Activated CD4-positive, alpha-beta memory T cell treated with anti-CD3 and anti-CD28 coated beads, Interleukin-2, amount 10 ng/mL, durations not matched to agents 7 days and 5 days (primary cell): ENCODE measurements around the gene DUSP16. TPM values are rescaled to one million over a fixed set of nuclear protein-coding genes. Genes with fewer than 3 reads are reported as not detected.

Experiments used
- CTCF ChIA-PET: fragments of 350-600 bp; sonication (Branson Sonifier 250); formaldehyde crosslinking; loops from one replicate; lab custom pipeline; 2021; ENCODE audit warnings: antibody characterized with exemption, inconsistent platforms; lab: Charles Lee
- POLR2A ChIA-PET: fragments of 350-600 bp; sonication (Branson Sonifier 250); formaldehyde crosslinking; loops from one replicate; lab custom pipeline; 2021; ENCODE audit warnings: antibody characterized with exemption; lab: Charles Lee
- DNase-seq: peaks from one replicate; pipeline ENCODE4 v3.0.0-alpha.2; 2020
- H3K27ac Mint-ChIP-seq: one replicate; pipeline ENCODE4 v1.8.0; 2021; ENCODE audit warnings: mild to moderate bottlenecking, mixed read lengths
- H3K27me3 Mint-ChIP-seq: one replicate; pipeline ENCODE4 v1.8.0; 2021; ENCODE audit warnings: mixed read lengths
- H3K36me3 Mint-ChIP-seq: one replicate; pipeline ENCODE4 v1.8.0; 2021; ENCODE audit warnings: low read depth, mixed read lengths
- H3K4me1 Mint-ChIP-seq: one replicate; pipeline ENCODE4 v1.8.0; 2021; ENCODE audit warnings: mixed read lengths
- H3K4me3 Mint-ChIP-seq: one replicate; pipeline ENCODE4 v1.8.0; 2021; ENCODE audit warnings: mild to moderate bottlenecking, mixed read lengths
- H3K9me3 Mint-ChIP-seq: one replicate; pipeline ENCODE4 v1.8.0; 2021; ENCODE audit warnings: mixed read lengths
- total RNA-seq, 2 experiments: library from RNA; stranded (reverse); gene quantifications; one replicate each; pipeline ENCODE4 v1.2.3, GENCODE V29; 2021

Gene DUSP16
- total RNA-seq, 2 experiments from 2014 or later: 77.3 to 85.2 TPM

DNA sequence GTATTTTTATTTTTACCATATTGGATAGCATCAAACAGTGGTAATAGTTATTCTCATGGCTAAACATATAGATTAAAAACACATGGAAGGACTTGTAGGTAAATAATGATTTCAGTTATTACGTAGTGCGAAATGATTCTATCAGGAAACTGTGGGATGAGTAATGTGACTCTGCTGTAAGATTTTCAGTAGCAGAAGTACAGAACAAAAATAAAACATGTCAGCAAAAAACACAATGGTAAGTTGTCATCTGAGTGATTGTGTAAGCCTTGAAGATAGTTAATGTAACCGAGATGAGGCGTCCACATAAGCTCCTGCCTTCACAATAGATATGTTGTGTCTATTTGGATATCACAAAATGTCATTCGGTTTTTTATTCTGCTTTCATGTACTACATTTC is 106.0 kb downstream of the DUSP16 start:
- H3K9me3 Mint-ChIP-seq: no peaks in the 10 kb centered on the region
- no peak for DNase-seq
- H3K4me1 Mint-ChIP-seq: peaks cover 61% of the 10 kb centered on the region
- H3K36me3 Mint-ChIP-seq: peaks cover 21% of the 10 kb centered on the region
- H3K27me3 Mint-ChIP-seq: no peaks in the 10 kb centered on the region
- peak overlapping the region; percentile 84 for H3K27ac Mint-ChIP-seq
- ChIA-PET CTCF (interaction anchor here (0.8 to 5.2 kb wide), 11 partner anchors 9 to 280 kb away, joined by 3 to 34 read pairs (median 6); partner anchors contain the start of gene DUSP16), POLR2A (interaction anchor here (0.6 to 15.0 kb wide), 26 partner anchors 9 to 280 kb away, joined by 3 to 579 read pairs (median 6); partner anchors contain the start of genes BORCS5, CDKN1B and CREBL2)
- peak overlapping the region; percentile 46 for H3K4me3 Mint-ChIP-seq

DNA sequence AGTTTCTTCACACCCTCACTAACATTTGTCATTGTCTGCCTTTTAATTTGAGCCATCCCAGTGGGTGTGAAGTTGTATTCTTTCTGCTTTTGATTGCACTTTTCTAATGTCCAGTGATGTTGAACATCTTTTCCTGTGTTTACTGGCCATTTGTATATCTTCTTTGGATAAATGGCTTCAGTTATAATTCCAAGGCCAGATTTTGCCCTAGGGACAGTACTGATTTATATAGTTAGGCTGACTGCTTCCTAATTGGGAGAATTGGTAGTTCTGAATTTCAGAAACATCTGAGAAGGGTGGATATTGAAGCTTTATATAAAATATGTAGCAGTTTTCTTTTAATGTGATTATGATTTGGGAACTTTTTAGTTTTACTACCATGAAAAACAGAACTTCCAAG is 108.3 kb downstream of the DUSP16 start:
- no peaks in the 10 kb centered on the region for H3K27me3 Mint-ChIP-seq
- no peaks in the 10 kb centered on the region for H3K9me3 Mint-ChIP-seq
- no peak for DNase-seq
- H3K4me1 Mint-ChIP-seq: peaks cover 43% of the 10 kb centered on the region
- H3K36me3 Mint-ChIP-seq: peaks cover 22% of the 10 kb centered on the region
- ChIA-PET POLR2A (interaction anchor here (5.6 to 15.0 kb wide), 3 partner anchors 13 to 25 kb away, joined by 90 to 579 read pairs (median 101); no protein-coding TSS in a partner anchor), CTCF (interaction anchor here (1.3 to 5.2 kb wide), 5 partner anchors 10 to 35 kb away, joined by 3 to 34 read pairs (median 7); no protein-coding TSS in a partner anchor)
- no peak overlapping the region for H3K4me3 Mint-ChIP-seq
- no peak overlapping the region for H3K27ac Mint-ChIP-seq

DNA sequence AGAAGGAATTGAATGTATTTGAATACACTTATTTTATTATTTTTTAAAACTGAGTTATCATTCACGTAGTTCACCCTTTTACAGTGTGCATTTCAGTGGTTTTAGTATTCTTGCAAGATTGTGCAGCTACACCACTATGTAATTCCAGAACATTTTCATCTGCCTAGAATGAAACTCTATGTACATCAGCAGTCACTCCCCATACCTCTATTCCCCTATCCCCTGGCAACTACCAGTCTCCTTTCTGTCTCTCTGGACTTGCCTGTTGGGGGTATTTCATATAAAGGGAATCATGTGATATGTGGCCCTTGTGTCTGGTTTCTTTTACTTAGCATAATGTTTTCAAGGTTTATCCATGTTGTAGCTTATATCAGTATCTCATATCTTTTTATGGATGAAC is 109.0 kb downstream of the DUSP16 start:
- ChIA-PET CTCF (no interaction called here), POLR2A (interaction anchor here (5.6 to 6.4 kb wide), 2 partner anchors 12 to 13 kb away, joined by 90 to 101 read pairs; no protein-coding TSS in a partner anchor)
- no peak for DNase-seq
- no peak overlapping the region for H3K27ac Mint-ChIP-seq
- H3K9me3 Mint-ChIP-seq: no peaks in the 10 kb centered on the region
- H3K36me3 Mint-ChIP-seq: peaks cover 24% of the 10 kb centered on the region
- peaks cover 45% of the 10 kb centered on the region for H3K4me1 Mint-ChIP-seq
- no peak overlapping the region for H3K4me3 Mint-ChIP-seq
- H3K27me3 Mint-ChIP-seq: no peaks in the 10 kb centered on the region

DNA sequence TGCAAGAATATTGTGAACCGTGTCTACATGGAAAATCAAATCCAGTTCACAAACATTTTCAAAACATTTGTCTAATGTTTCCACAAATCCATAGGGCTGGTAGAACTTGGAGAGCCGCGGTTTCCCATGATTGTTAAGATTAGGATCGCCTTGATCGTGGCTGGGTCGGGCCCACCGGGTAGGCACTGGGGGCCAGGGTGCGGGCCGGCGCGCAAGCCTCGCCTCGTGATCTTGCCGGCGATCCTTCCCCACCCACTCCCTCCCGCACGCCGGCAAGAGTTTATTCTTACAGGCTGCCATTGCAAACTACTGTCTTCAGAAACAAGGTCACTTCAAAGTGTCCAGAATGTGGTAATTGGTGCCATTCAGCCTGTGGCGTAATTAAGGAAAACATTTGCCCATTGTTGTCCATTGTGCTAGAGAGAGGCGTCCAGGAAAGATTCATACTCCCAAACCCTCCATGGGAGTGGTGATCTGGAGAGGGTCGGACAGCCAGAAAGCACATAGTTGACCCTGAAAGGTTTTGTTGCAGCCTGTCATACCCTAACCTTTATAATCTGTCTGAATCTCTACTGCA is 110.2 kb downstream of the DUSP16 start:
- H3K27me3 Mint-ChIP-seq: no peaks in the 10 kb centered on the region
- no peaks in the 10 kb centered on the region for H3K9me3 Mint-ChIP-seq
- DNase-seq: no peak
- CTCF ChIA-PET: no interaction called here
- peaks cover 36% of the 10 kb centered on the region for H3K4me1 Mint-ChIP-seq
- no peak overlapping the region for H3K4me3 Mint-ChIP-seq
- H3K36me3 Mint-ChIP-seq: peaks cover 22% of the 10 kb centered on the region
- H3K27ac Mint-ChIP-seq: no peak overlapping the region
- POLR2A ChIA-PET: no interaction called here

DNA sequence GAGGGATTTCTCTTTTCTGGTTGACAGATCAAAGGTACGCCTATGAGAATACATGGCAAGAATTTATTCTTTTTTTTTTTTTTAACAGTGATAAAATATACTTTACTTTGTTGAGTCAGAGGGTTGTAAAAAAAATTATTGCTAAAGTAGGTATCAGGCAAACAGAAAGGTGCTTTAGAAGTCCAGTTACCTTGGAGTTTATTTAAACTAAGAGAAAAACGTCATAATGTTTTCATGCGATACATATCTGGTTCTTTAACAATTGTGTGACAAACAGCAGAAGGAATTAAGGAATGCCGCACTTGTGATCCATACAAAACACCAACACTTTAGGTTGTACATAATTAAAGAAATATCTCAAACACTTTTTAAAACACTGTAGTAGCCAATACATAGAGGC is 111.6 kb downstream of the DUSP16 start:
- Mint-ChIP-seq H3K27ac (no peak overlapping the region), H3K27me3 (no peaks in the 10 kb centered on the region), H3K4me1 (peaks cover 35% of the 10 kb centered on the region), H3K36me3 (peaks cover 32% of the 10 kb centered on the region), H3K4me3 (no peak overlapping the region), H3K9me3 (no peaks in the 10 kb centered on the region)
- POLR2A ChIA-PET: interaction anchor here (0.9 kb wide), 1 partner anchor 10 kb away, joined by 3 read pairs; no protein-coding TSS in a partner anchor
- DNase-seq: no peak
- CTCF ChIA-PET: no interaction called here

DNA sequence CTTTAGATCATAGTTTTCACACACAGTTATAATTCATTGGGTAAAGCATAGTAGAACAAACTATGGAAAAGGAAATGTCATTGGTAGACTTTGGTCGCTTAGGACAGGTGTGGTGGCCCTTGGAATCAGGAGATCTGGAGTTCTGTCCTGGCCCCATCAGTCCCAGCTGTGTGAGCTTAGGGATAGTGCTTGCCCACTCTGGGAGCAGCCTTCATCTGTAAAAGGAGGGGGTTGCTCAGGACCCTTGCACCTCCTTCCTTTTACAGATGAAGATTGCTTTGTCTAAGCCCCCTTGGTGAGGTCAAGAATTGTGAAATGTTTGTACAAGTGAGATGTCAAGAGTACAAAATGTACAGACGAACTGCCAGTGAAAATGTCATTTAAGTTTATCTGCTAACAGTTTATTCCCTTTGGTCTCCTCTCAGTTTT is 112.6 kb downstream of the DUSP16 start:
- no peaks in the 10 kb centered on the region for H3K9me3 Mint-ChIP-seq
- peaks cover 33% of the 10 kb centered on the region for H3K4me1 Mint-ChIP-seq
- H3K4me3 Mint-ChIP-seq: no peak overlapping the region
- no peak overlapping the region for H3K27ac Mint-ChIP-seq
- ChIA-PET CTCF (no interaction called here), POLR2A (interaction anchor here (0.7 to 1.3 kb wide), 3 partner anchors 11 to 248 kb away, joined by 3 read pairs; no protein-coding TSS in a partner anchor)
- H3K36me3 Mint-ChIP-seq: peaks cover 29% of the 10 kb centered on the region
- no peak for DNase-seq
- no peaks in the 10 kb centered on the region for H3K27me3 Mint-ChIP-seq

DNA sequence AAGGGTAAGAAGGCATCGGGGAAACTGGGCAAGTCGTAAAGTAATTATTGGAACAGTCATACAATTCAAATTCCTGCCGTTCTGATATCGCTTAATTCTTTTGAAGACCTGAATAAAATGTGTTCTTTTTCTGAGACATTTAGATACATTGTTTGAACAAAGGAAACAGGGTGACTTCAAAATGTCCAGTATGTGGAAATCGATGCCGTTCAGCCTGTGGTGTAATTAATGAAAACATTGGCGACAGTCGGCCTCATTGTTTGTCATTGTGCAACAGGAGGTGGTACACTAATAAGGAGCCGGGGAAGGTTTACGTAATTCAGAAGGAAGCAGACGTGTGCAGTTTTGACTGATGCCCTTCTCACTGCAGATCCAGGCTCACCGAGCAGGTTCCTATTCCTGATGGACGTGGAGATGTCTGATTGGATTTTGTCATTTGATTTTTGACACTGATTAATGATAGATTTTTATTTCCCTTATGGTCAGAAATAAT is 113.1 kb downstream of the DUSP16 start:
- peaks cover 27% of the 10 kb centered on the region for H3K36me3 Mint-ChIP-seq
- H3K4me1 Mint-ChIP-seq: peaks cover 35% of the 10 kb centered on the region
- no peak for DNase-seq
- H3K27me3 Mint-ChIP-seq: no peaks in the 10 kb centered on the region
- ChIA-PET POLR2A (interaction anchor here (1.3 kb wide), 1 partner anchor 18 kb away, joined by 3 read pairs; no protein-coding TSS in a partner anchor), CTCF (no interaction called here)
- no peak overlapping the region for H3K27ac Mint-ChIP-seq
- H3K9me3 Mint-ChIP-seq: no peaks in the 10 kb centered on the region
- H3K4me3 Mint-ChIP-seq: no peak overlapping the region

GRCh38 chr12:12447837-12448236 is 114.8 kb downstream of the DUSP16 start:
- H3K27me3 Mint-ChIP-seq: no peaks in the 10 kb centered on the region
- no peaks in the 10 kb centered on the region for H3K9me3 Mint-ChIP-seq
- no peak for DNase-seq
- peaks cover 31% of the 10 kb centered on the region for H3K36me3 Mint-ChIP-seq
- no peak overlapping the region for H3K27ac Mint-ChIP-seq
- H3K4me1 Mint-ChIP-seq: peaks cover 48% of the 10 kb centered on the region
- ChIA-PET CTCF (interaction anchor here (0.8 kb wide), 1 partner anchor 10 kb away, joined by 3 read pairs; no protein-coding TSS in a partner anchor), POLR2A (interaction anchor here (1.1 to 18.9 kb wide), 2 partner anchors 9 to 24 kb away, joined by 6 to 380 read pairs; no protein-coding TSS in a partner anchor)
- H3K4me3 Mint-ChIP-seq: no peak overlapping the region

DNA sequence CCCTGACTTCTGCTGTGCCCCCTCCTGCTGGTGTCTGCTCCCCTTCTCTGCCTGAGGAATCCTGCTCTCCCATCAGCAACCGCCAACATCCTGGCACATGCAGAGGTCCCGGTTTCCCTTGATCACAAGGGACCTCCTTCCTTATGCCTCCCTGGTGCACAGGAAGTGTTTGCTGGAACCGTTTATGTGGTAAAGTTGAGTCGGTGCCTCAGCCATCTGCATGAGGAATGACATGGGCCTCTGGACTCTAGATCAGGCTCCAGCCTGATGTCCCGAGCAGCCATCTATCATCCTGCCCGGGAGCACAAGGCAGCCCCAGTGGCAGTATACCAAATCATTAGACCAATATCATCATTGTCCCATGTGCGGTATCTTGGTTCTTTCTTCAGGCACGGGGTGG is 115.4 kb downstream of the DUSP16 start:
- peaks cover 54% of the 10 kb centered on the region for H3K4me1 Mint-ChIP-seq
- ChIA-PET CTCF (interaction anchor here (0.8 kb wide), 1 partner anchor 10 kb away, joined by 3 read pairs; no protein-coding TSS in a partner anchor), POLR2A (interaction anchor here (1.1 to 18.9 kb wide), 2 partner anchors 10 to 25 kb away, joined by 6 to 380 read pairs; no protein-coding TSS in a partner anchor)
- no peak overlapping the region for H3K4me3 Mint-ChIP-seq
- no peaks in the 10 kb centered on the region for H3K27me3 Mint-ChIP-seq
- no peaks in the 10 kb centered on the region for H3K9me3 Mint-ChIP-seq
- H3K27ac Mint-ChIP-seq: peak overlapping the region; percentile 10
- peaks cover 28% of the 10 kb centered on the region for H3K36me3 Mint-ChIP-seq
- DNase-seq: no peak

GRCh38 chr12:12446786-12447185 is 115.9 kb downstream of the DUSP16 start:
- CTCF ChIA-PET: interaction anchor here (0.8 kb wide), 2 partner anchors 9 to 11 kb away, joined by 3 read pairs; no protein-coding TSS in a partner anchor
- Mint-ChIP-seq H3K36me3 (peaks cover 25% of the 10 kb centered on the region), H3K9me3 (no peaks in the 10 kb centered on the region), H3K27me3 (no peaks in the 10 kb centered on the region), H3K4me1 (peaks cover 58% of the 10 kb centered on the region), H3K4me3 (no peak overlapping the region), H3K27ac (no peak overlapping the region)
- POLR2A ChIA-PET: interaction anchor here (0.8 to 18.9 kb wide), 3 partner anchors 8 to 25 kb away, joined by 3 to 380 read pairs (median 5); no protein-coding TSS in a partner anchor
- DNase-seq: no peak

GRCh38 chr12:12445882-12446181 is 116.8 kb downstream of the DUSP16 start:
- H3K9me3 Mint-ChIP-seq: no peaks in the 10 kb centered on the region
- H3K27ac Mint-ChIP-seq: peak overlapping the region; percentile 22
- DNase-seq: no peak
- peaks cover 26% of the 10 kb centered on the region for H3K36me3 Mint-ChIP-seq
- no peaks in the 10 kb centered on the region for H3K27me3 Mint-ChIP-seq
- H3K4me3 Mint-ChIP-seq: no peak overlapping the region
- CTCF ChIA-PET: interaction anchor here (0.7 to 0.8 kb wide), 2 partner anchors 10 to 23 kb away, joined by 3 read pairs; no protein-coding TSS in a partner anchor
- POLR2A ChIA-PET: interaction anchor here (0.8 to 18.9 kb wide), 6 partner anchors 10 to 61 kb away, joined by 3 to 380 read pairs (median 4); no protein-coding TSS in a partner anchor
- peaks cover 68% of the 10 kb centered on the region for H3K4me1 Mint-ChIP-seq

DNA sequence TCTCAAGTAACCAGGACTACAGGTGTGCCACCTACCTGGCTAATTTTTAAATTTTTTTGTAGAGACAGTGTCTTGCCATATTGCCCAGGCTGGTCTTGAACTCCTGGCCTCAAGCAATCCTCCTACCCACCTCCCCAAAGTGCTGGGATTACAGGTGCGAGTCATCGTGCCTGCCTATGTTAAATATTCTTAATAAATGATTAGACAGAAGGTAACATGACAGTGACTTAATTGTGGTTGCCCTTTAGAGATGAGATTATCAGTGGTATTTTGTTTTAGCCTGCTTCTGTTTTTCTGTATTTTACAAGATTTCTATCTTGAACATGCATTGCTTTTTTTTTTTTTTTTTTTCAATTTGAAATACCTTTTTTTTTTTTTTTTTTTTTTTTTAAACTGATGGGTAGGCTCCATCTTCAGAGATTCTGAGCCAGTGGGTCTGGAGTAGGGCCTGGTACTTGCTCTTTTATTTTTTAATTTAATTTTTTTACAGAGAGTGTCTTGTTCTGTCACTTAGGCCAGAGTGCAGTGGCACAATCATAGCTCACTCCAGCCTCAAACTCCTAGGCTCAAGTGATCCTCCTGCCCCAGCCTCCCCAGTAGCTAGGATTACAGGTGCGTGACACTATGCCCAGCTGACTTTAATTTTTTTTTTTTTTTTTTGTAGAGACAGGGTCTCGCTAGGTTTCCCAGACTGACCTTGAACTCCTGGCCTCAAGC is 117.3 kb downstream of the DUSP16 start:
- H3K9me3 Mint-ChIP-seq: no peaks in the 10 kb centered on the region
- H3K27me3 Mint-ChIP-seq: no peaks in the 10 kb centered on the region
- H3K36me3 Mint-ChIP-seq: peaks cover 29% of the 10 kb centered on the region
- no peak overlapping the region for H3K4me3 Mint-ChIP-seq
- peak overlapping the region; percentile 33 for H3K27ac Mint-ChIP-seq
- CTCF ChIA-PET: interaction anchor here (0.7 to 1.6 kb wide), 3 partner anchors 10 to 59 kb away, joined by 3 to 7 read pairs (median 3); no protein-coding TSS in a partner anchor
- H3K4me1 Mint-ChIP-seq: peaks cover 73% of the 10 kb centered on the region
- POLR2A ChIA-PET: interaction anchor here (0.8 to 18.9 kb wide), 11 partner anchors 11 to 89 kb away, joined by 3 to 380 read pairs (median 4); partner anchors contain the start of gene BORCS5
- DNase-seq: no peak
